RWPE1 (cell line): ENCODE results near the gene USP40.

Experiments used
- CTCF ChIA-PET: fragments of 350-600 bp; sonication (Branson Sonifier 250); formaldehyde crosslinking; extraction: SDS; loops from one replicate; lab custom pipeline; 2021; lab: Yijun Ruan, JAX
- POLR2A ChIA-PET: fragments of 400-600 bp; formaldehyde crosslinking; extraction: SDS; loops from one replicate; lab custom pipeline; 2020; ENCODE audit warnings: antibody characterized with exemption; ENCODE audit not compliant: low non-redundant PET; lab: Yijun Ruan, JAX
- DNase-seq: peaks from one replicate; pipeline ENCODE4 v3.0.0; 2012; ENCODE audit warnings: low spot score
- H3K27ac ChIP-seq: fragments of 450-650 bp; 2 replicates; pipeline ENCODE4 v1.5.1; 2017
- CTCF ChIP-seq: fragments of 450-650 bp; conservative IDR thresholded peaks from 2 replicates; pipeline ENCODE4 v1.5.1; 2017; ENCODE audit warnings: low read depth, mild to moderate bottlenecking

Gene USP40

DNA sequence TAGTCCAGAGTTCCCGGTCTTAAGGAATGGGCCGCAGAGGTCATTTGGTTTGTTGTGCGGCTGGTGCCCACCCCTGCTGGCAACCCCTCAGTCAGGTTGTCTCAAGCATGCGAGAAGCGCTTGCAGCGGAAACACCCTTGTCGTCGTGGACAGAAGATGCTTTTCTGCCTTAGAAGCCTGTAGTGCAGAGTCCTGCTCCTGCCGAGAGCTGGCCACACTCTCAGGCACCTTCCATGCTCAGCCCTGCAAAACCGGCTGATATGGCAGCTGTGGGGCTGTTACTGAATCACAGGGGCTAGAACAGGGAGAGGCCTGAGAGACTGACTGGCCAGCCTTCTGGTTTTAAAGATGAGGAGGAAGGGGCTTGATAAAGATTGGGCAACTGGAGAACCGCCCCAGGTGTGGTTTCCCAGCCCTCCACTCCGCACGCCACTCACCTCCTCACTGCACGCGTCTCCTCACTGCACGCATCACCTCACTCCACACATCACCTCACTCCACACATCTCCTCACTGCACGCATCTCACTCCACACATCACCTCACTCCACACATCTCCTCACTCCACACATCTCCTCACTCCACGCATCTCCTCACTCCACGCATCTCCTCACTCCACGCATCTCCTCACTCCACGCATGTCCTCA lies 103.6 kb downstream of the USP40 start:
- ChIA-PET POLR2A (no interaction called here), CTCF (no interaction called here)
- TF ChIP-seq CTCF = no peak
- DNase-seq = no peak
- no peak overlapping the region for H3K27ac ChIP-seq

DNA sequence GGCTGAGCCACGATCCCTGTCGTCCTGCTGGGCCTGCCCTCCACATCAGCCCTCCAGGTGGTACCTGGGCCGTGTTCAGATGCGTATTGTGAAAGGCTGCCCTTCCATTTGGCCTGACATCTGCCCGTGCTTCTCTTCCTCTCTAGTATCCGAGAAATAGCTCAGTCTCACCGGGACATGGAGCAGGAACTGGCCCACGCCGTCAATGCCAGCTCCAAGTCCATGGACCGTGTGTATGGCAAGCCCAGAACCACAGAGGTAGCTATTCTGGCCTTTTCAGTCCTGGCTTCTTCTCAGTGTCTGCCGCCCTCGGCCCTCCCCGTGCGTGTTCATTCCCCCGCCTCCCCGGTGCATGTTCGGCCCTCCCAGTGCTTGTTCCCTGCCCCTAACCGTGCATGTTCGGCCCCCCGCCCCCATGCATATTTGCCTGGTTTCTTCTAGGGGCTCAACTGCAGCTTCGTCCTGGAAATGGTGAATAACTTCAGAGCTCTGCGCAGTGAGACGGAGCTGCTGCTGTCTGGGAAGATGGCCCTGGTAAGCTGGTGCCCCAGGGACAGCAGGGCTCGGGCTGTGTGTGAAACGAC lies 104.3 kb downstream of the USP40 start:
- ChIA-PET POLR2A (no interaction called here), CTCF (interaction anchor here (0.5 to 1.0 kb wide), 3 partner anchors 13 to 371 kb away, joined by 3 to 6 read pairs (median 4); no protein-coding TSS in a partner anchor)
- DNase-seq = no peak
- no peak for TF ChIP-seq CTCF
- H3K27ac ChIP-seq = no peak overlapping the region

- TF ChIP-seq CTCF = no peak
- POLR2A ChIA-PET = no interaction called here
- no peak overlapping the region for H3K27ac ChIP-seq
- DNase-seq = no peak
- CTCF ChIA-PET = interaction anchor here (1.0 kb wide), 1 partner anchor 13 kb away, joined by 6 read pairs; no protein-coding TSS in a partner anchor
Measured at GRCh38 chr2:233461481-233461891, 105.1 kb downstream of the USP40 start.

DNA sequence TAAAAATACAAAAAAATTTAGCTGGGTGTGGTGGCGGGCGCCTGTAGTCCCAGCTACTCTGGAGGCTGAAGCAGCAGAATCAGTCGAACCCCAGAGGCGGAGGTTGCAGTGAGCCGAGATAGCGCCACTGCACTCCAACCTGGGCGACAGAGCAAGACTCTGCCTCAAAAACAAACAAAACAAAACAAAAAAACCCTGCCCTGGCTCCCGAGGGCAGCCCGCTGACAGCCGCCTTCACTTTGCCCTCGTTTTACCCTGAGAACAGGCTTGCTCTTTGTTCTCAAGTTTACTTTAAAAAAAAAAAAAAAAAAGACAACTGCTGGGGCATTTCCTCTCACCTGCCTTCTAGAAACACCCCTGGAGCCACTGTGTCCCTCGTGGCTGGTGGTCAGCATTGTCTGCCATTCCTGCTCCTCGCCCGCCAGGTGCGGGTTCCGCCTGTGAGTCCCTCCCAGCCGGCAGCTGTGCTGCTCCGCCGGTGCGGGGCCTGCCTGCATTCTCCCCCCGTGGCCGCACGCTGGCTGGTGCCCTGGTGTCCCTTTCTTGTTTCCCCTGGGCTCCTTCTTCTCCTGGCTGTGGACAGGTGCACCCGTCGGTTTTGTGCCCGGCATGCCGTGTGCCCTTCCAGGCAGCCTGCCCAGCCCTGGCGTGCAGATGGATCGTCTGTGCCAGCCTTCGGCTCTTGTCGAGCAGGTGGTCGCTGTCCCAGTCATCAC lies 105.7 kb downstream of the USP40 start:
- TF ChIP-seq CTCF = no peak
- H3K27ac ChIP-seq = no peak overlapping the region; the same call in 1 of the 2 replicates
- ChIA-PET CTCF (no interaction called here), POLR2A (no interaction called here)
- no peak for DNase-seq

GRCh38 chr2:233459426-233459825 lies 107.2 kb downstream of the USP40 start:
- POLR2A ChIA-PET = no interaction called here
- no peak overlapping the region for H3K27ac ChIP-seq
- CTCF ChIA-PET = no interaction called here
- no peak for DNase-seq
- TF ChIP-seq CTCF = no peak

- H3K27ac ChIP-seq = no peak overlapping the region
- DNase-seq = no peak
- ChIA-PET POLR2A (no interaction called here), CTCF (interaction anchor here (0.7 kb wide), 1 partner anchor 11 kb away, joined by 3 read pairs; no protein-coding TSS in a partner anchor)
- no peak for TF ChIP-seq CTCF
Measured at GRCh38 chr2:233458826-233459225, 107.8 kb downstream of the USP40 start.
